H9 (cell line): ENCODE data around the gene UBASH3A. TPM values are rescaled to one million over a fixed set of nuclear protein-coding genes. Genes with fewer than 3 reads are reported as not detected.

Experiments
- DNase-seq: peaks from one replicate; pipeline ENCODE4 v3.0.0-alpha.2; 2017
- H2AFZ ChIP-seq: one replicate; pipeline ENCODE4 v1.6.1; 2013; ENCODE audit warnings: mild to moderate bottlenecking, low read length, control low read depth, moderate library complexity
- H2AK5ac ChIP-seq: 2 replicates; pipeline ENCODE4 v1.6.1; 2013; ENCODE audit warnings: low read length, control low read depth, mixed read lengths; ENCODE audit not compliant: insufficient read length
- H2BK120ac ChIP-seq: one replicate; pipeline ENCODE4 v1.6.1; 2013; ENCODE audit warnings: low read depth, mild to moderate bottlenecking, low read length, control low read depth, inconsistent platforms; ENCODE audit not compliant: poor library complexity, severe bottlenecking
- H2BK12ac ChIP-seq: 2 replicates; pipeline ENCODE4 v1.6.1; 2013; ENCODE audit warnings: low read length, control low read depth, mixed read lengths, low read depth; ENCODE audit not compliant: insufficient read length
- H2BK15ac ChIP-seq: 2 replicates; pipeline ENCODE4 v1.6.1; 2013; ENCODE audit warnings: low read depth, low read length, control low read depth
- H2BK20ac ChIP-seq: one replicate; pipeline ENCODE4 v1.6.1; 2013; ENCODE audit warnings: low read depth, mild to moderate bottlenecking, low read length, control low read depth, inconsistent platforms; ENCODE audit not compliant: poor library complexity, severe bottlenecking
- H2BK5ac ChIP-seq: 2 replicates; pipeline ENCODE4 v1.6.1; 2013; ENCODE audit warnings: low read length, control low read depth, mixed read lengths; ENCODE audit not compliant: insufficient read length
- H3K14ac ChIP-seq: 2 replicates; pipeline ENCODE4 v1.6.1; 2013; ENCODE audit warnings: low read length, control low read depth; ENCODE audit not compliant: insufficient read depth
- H3K18ac ChIP-seq: 2 replicates; pipeline ENCODE4 v1.6.1; 2013; ENCODE audit warnings: low read depth, mild to moderate bottlenecking, mixed read lengths, low read length, control low read depth; ENCODE audit not compliant: insufficient read length
- H3K23ac ChIP-seq: 2 replicates; pipeline ENCODE4 v1.6.1; 2013; ENCODE audit warnings: low read length, control low read depth, mixed read lengths, low read depth; ENCODE audit not compliant: insufficient read length
- H3K23me2 ChIP-seq: 2 replicates; pipeline ENCODE4 v1.6.1; 2013; ENCODE audit warnings: low read depth, mild to moderate bottlenecking, mixed read lengths, low read length, control low read depth; ENCODE audit not compliant: insufficient read length, poor library complexity, severe bottlenecking
- H3K27ac ChIP-seq: 2 replicates; pipeline ENCODE4 v1.5.1; 2013; ENCODE audit warnings: low read length, control low read depth, mixed read lengths, low read depth; ENCODE audit not compliant: insufficient read length
- H3K27me3 ChIP-seq: 2 replicates; pipeline ENCODE4 v1.6.1; 2013; ENCODE audit warnings: low read length, control low read depth, inconsistent platforms; ENCODE audit not compliant: insufficient read depth
- H3K4ac ChIP-seq: 2 replicates; pipeline ENCODE4 v1.6.1; 2013; ENCODE audit warnings: low read depth, mild to moderate bottlenecking, control low read depth, inconsistent platforms, low read length, moderate library complexity
- H3K4me1 ChIP-seq: 2 replicates; pipeline ENCODE4 v1.6.1; 2013; ENCODE audit warnings: low read length, control low read depth, inconsistent platforms; ENCODE audit not compliant: insufficient read depth
- H3K4me2 ChIP-seq: 2 replicates; pipeline ENCODE4 v1.6.1; 2013; ENCODE audit warnings: low read length, control low read depth, mixed read lengths; ENCODE audit not compliant: insufficient read length, insufficient read depth
- H3K56ac ChIP-seq: 2 replicates; pipeline ENCODE4 v1.6.1; 2013; ENCODE audit warnings: low read depth, mild to moderate bottlenecking, mixed read lengths, low read length, control low read depth; ENCODE audit not compliant: insufficient read length
- H3K79me1 ChIP-seq: 2 replicates; pipeline ENCODE4 v1.6.1; 2013; ENCODE audit warnings: low read depth, mild to moderate bottlenecking, moderate library complexity, low read length, control low read depth, inconsistent platforms; ENCODE audit not compliant: insufficient read depth, poor library complexity, severe bottlenecking
- H3K79me2 ChIP-seq: 2 replicates; pipeline ENCODE4 v1.6.1; 2013; ENCODE audit warnings: low read length, control low read depth, inconsistent platforms; ENCODE audit not compliant: insufficient read depth
- H3K9ac ChIP-seq: 2 replicates; pipeline ENCODE4 v1.6.1; 2013; ENCODE audit warnings: low read length, control low read depth, mixed read lengths; ENCODE audit not compliant: insufficient read length; ENCODE audit errors: extremely low read depth
- H3K9me3 ChIP-seq: one replicate; pipeline ENCODE4 v1.6.1; 2013; ENCODE audit warnings: low read depth, low read length, inconsistent platforms; ENCODE audit not compliant: control insufficient read depth
- H3T11ph ChIP-seq: one replicate; pipeline ENCODE4 v1.6.1; 2013; ENCODE audit warnings: mild to moderate bottlenecking, low read length, control low read depth, inconsistent platforms
- H4K20me1 ChIP-seq: one replicate; pipeline ENCODE4 v1.6.1; 2013; ENCODE audit not compliant: control insufficient read depth, insufficient read length, insufficient read depth
- H4K5ac ChIP-seq: 2 replicates; pipeline ENCODE4 v1.6.1; 2013; ENCODE audit warnings: low read depth, mild to moderate bottlenecking, mixed read lengths, low read length, control low read depth; ENCODE audit not compliant: insufficient read length
- H4K8ac ChIP-seq: replicated peaks from 2 replicates; pipeline ENCODE4 v1.6.1; 2013; ENCODE audit warnings: low read length, control low read depth, mixed read lengths, low read depth; ENCODE audit not compliant: insufficient read length
- H4K91ac ChIP-seq: 2 replicates; pipeline ENCODE4 v1.6.1; 2013; ENCODE audit warnings: low read depth, mild to moderate bottlenecking, moderate library complexity, mixed read lengths, low read length, control low read depth; ENCODE audit not compliant: insufficient read length
- H3K27ac Mint-ChIP-seq, 3 experiments: 2 replicates in 2 of 3; 3 replicates in 1 of 3; pipeline ENCODE4 v1.8.0; 2020 to 2021; ENCODE audit warnings: mixed read lengths in 3 of 3, mild to moderate bottlenecking in 1 of 3, moderate library complexity in 1 of 3
- H3K27me3 Mint-ChIP-seq: 2 replicates; pipeline ENCODE4 v1.8.0; 2021; ENCODE audit warnings: low read depth, mild to moderate bottlenecking, moderate library complexity, mixed read lengths
- H3K36me3 Mint-ChIP-seq, 3 experiments: 2 replicates in 2 of 3; 3 replicates in 1 of 3; pipeline ENCODE4 v1.8.0; 2020 to 2021; ENCODE audit warnings: low read depth in 3 of 3, mixed read lengths in 3 of 3; ENCODE audit not compliant: insufficient read depth in 1 of 3
- H3K4me1 Mint-ChIP-seq, 2 experiments: 2 replicates each; pipeline ENCODE4 v1.8.0; 2020; ENCODE audit warnings: mixed read lengths in 2 of 2
- H3K4me3 Mint-ChIP-seq, 2 experiments: 2 replicates in 1 of 2; 3 replicates in 1 of 2; pipeline ENCODE4 v1.8.0; 2020 to 2021; ENCODE audit warnings: mild to moderate bottlenecking in 2 of 2, mixed read lengths in 2 of 2, moderate library complexity in 1 of 2
- H3K9me3 Mint-ChIP-seq, 2 experiments: 2 replicates in 1 of 2; 3 replicates in 1 of 2; pipeline ENCODE4 v1.8.0; 2020; ENCODE audit warnings: mild to moderate bottlenecking in 2 of 2, mixed read lengths in 2 of 2, moderate library complexity in 1 of 2
- CTCF ChIP-seq: fragments of 200-600 bp; sonication (generic); conservative IDR thresholded peaks from 3 replicates; pipeline ENCODE4 v1.8.0; 2021; ENCODE audit warnings: antibody characterized with exemption, mild to moderate bottlenecking
- WGBS: extraction: QIAGEN DNeasy Blood & Tissue Kit; methylation state at CpG from one replicate; pipeline ENCODE4 v1.1.7; 2013; ENCODE audit warnings: missing lambda C conversion rate, low lambda C conversion rate, mixed read lengths; ENCODE audit not compliant: insufficient read length; ENCODE audit errors: extremely low coverage; 5-methylcytosine and 5-hydroxymethylcytosine counted together
- total RNA-seq: library from RNA; stranded (reverse); gene quantifications from 2 replicates; pipeline ENCODE4 v1.2.1, GENCODE V29; 2021

Gene UBASH3A
- total RNA-seq, 1 experiment from 2014 or later, result not detected

- Mint-ChIP-seq H3K27ac (no peak overlapping the region), H3K27me3 (peaks cover 3% of the 10 kb centered on the region), H3K4me3 (no peak overlapping the region), H3K4me1 (peaks cover 2 to 7% of the 10 kb centered on the region in 2 experiments), H3K9me3 (no peaks in the 10 kb centered on the region), H3K36me3 (no peaks in the 10 kb centered on the region)
- Histone ChIP-seq H4K20me1 (no peaks in the 10 kb centered on the region), H3K14ac (no peak overlapping the region), H3K27me3 (no peaks in the 10 kb centered on the region), H3K79me1 (no peaks in the 10 kb centered on the region), H3K27ac (no peak overlapping the region), H3K23me2 (no peaks in the 10 kb centered on the region), H2BK12ac (no peak overlapping the region), H3K9me3 (no peaks in the 10 kb centered on the region), H3K18ac (no peak overlapping the region), H3K23ac (no peak overlapping the region), H3K79me2 (no peaks in the 10 kb centered on the region), H2BK5ac (no peak overlapping the region), H3K4me2 (no peak overlapping the region), H3K4ac (no peak overlapping the region), H4K5ac (no peak overlapping the region), H2BK20ac (no peak overlapping the region), H3K4me1 (no peaks in the 10 kb centered on the region), H3T11ph (no peak overlapping the region), H2BK15ac (no peak overlapping the region), H2BK120ac (no peak overlapping the region), H3K9ac (no peak overlapping the region), H4K8ac (no peak overlapping the region), H2AFZ (no peak overlapping the region), H4K91ac (no peak overlapping the region), H3K56ac (no peak overlapping the region), H2AK5ac (no peak overlapping the region)
- DNase-seq, result no peak
- TF ChIP-seq CTCF, result no peak
- WGBS, result no CpG with 5 or more reads among the region's 10 CpGs
Measured at GRCh38 chr21:42404539-42404938, 837 bp downstream of the UBASH3A start.
